AG09319 (cell line): ENCODE results near the gene IL1A.

ENCODE experiments used
- DNase-seq: peaks from one replicate; pipeline ENCODE4 v3.0.0-alpha.2; 2010; ENCODE audit warnings: low read depth; ENCODE audit errors: extremely low read depth
- CTCF ChIP-seq: IDR thresholded peaks from 2 replicates; pipeline ENCODE4 v1.5.1; 2011; ENCODE audit warnings: low read depth, mild to moderate bottlenecking, inconsistent platforms, low read length, moderate library complexity

Gene IL1A

GRCh38 chr2:112830682-112831512 lies 46.6 kb upstream of the IL1A start:
- DNase-seq, result no peak
- TF ChIP-seq CTCF, result no peak

- no peak for TF ChIP-seq CTCF
- DNase-seq, result no peak
Observed at GRCh38 chr2:112829961-112830681, 45.8 kb upstream of the IL1A start.

GRCh38 chr2:112829101-112829960 lies 45.0 kb upstream of the IL1A start:
- DNase-seq, result no peak
- no peak for TF ChIP-seq CTCF

- no peak for TF ChIP-seq CTCF
- DNase-seq, result no peak
Observed at GRCh38 chr2:112828251-112828691, 44.0 kb upstream of the IL1A start.

GRCh38 chr2:112827604-112828185 lies 43.4 kb upstream of the IL1A start:
- DNase-seq, result no peak
- TF ChIP-seq CTCF, result no peak

GRCh38 chr2:112827009-112827408 lies 42.7 kb upstream of the IL1A start:
- DNase-seq, result no peak
- TF ChIP-seq CTCF, result no peak
